IMR-90 (cell line): ENCODE measurements around the gene KIF21A. TPM values are rescaled to one million over a fixed set of nuclear protein-coding genes. Genes with fewer than 3 reads are reported as not detected.

Source experiments
- ATAC-seq: fragments of 200-7000 bp; cut with Tn5 transposase; 2 replicates; pipeline ENCODE4 v1.9.1; 2020; ENCODE audit warnings: low read depth, mild to moderate bottlenecking, moderate library complexity
- BruUV-seq: library from RNA; stranded (reverse); fragments of 400-500 nt; replicated peaks from 2 replicates; lab custom pipeline; 2021; lab: Mats Ljungman, UMichigan
- CTCF ChIA-PET: fragments of 300-600 bp; formaldehyde crosslinking; extraction: SDS; loops from one replicate; lab custom pipeline; 2021; ENCODE audit warnings: antibody characterized with exemption; lab: Yijun Ruan, JAX
- POLR2A ChIA-PET: fragments of 300-600 bp; sonication (Branson Sonifier 250); formaldehyde crosslinking; loops from one replicate; lab custom pipeline; 2022; ENCODE audit warnings: antibody characterized with exemption; ENCODE audit not compliant: unreplicated experiment; lab: Charles Lee
- DNase-seq: peaks from one replicate; pipeline ENCODE4 v3.0.0; 2013
- H2AFZ ChIP-seq: replicated peaks from 2 replicates; pipeline ENCODE3; 2013; ENCODE audit warnings: low read length, mild to moderate bottlenecking; ENCODE audit not compliant: poor library complexity
- H2AK5ac ChIP-seq: 2 replicates; pipeline ENCODE4 v1.6.1; 2013; ENCODE audit warnings: low read depth, low read length, inconsistent platforms
- H2AK9ac ChIP-seq: replicated peaks from 2 replicates; pipeline ENCODE3; 2013; ENCODE audit warnings: mild to moderate bottlenecking, low read depth, low read length, moderate library complexity; ENCODE audit not compliant: poor library complexity
- H2BK120ac ChIP-seq: 2 replicates; pipeline ENCODE4 v1.6.1; 2013; ENCODE audit warnings: low read depth, low read length, inconsistent platforms
- H2BK15ac ChIP-seq: 3 replicates; pipeline ENCODE4 v1.6.1; 2013; ENCODE audit warnings: low read depth, low read length, inconsistent platforms
- H2BK20ac ChIP-seq: 2 replicates; pipeline ENCODE4 v1.6.1; 2013; ENCODE audit warnings: low read depth, mild to moderate bottlenecking, inconsistent platforms, low read length, moderate library complexity
- H2BK5ac ChIP-seq: 2 replicates; pipeline ENCODE4 v1.6.1; 2013; ENCODE audit warnings: mild to moderate bottlenecking, low read depth, low read length, inconsistent platforms; ENCODE audit not compliant: poor library complexity, severe bottlenecking
- H3K14ac ChIP-seq: replicated peaks from 2 replicates; pipeline ENCODE4 v1.6.1; 2013; ENCODE audit warnings: low read depth, low read length, inconsistent platforms
- H3K18ac ChIP-seq: 2 replicates; pipeline ENCODE4 v1.6.1; 2013; ENCODE audit warnings: low read depth, low read length, control low read depth
- H3K23ac ChIP-seq: 2 replicates; pipeline ENCODE4 v1.6.1; 2013; ENCODE audit warnings: low read depth, low read length, inconsistent platforms
- H3K27ac ChIP-seq: 2 replicates; pipeline ENCODE4 v1.5.1; 2013; ENCODE audit warnings: mild to moderate bottlenecking, control low read depth, low read length; ENCODE audit not compliant: insufficient read depth
- H3K27me3 ChIP-seq: 2 replicates; pipeline ENCODE4 v1.6.1; 2013; ENCODE audit warnings: low read length; ENCODE audit not compliant: control insufficient read depth, insufficient read depth
- H3K36me3 ChIP-seq: 2 replicates; pipeline ENCODE4 v1.6.1; 2013; ENCODE audit warnings: low read length, mixed read lengths; ENCODE audit not compliant: control insufficient read depth, insufficient read depth
- H3K4ac ChIP-seq: 2 replicates; pipeline ENCODE4 v1.6.1; 2013; ENCODE audit warnings: low read depth, low read length, inconsistent platforms
- H3K4me1 ChIP-seq: 2 replicates; pipeline ENCODE4 v1.6.1; 2013; ENCODE audit warnings: low read length, mixed read lengths; ENCODE audit not compliant: control insufficient read depth, insufficient read depth
- H3K4me2 ChIP-seq: 2 replicates; pipeline ENCODE4 v1.6.1; 2013; ENCODE audit warnings: low read depth, mild to moderate bottlenecking, control low read depth, low read length, moderate library complexity
- H3K4me3 ChIP-seq: 2 replicates; pipeline ENCODE4 v1.5.1; 2013; ENCODE audit warnings: low read depth, mild to moderate bottlenecking, control low read depth, low read length, moderate library complexity; ENCODE audit not compliant: insufficient read depth
- H3K56ac ChIP-seq: 2 replicates; pipeline ENCODE4 v1.6.1; 2013; ENCODE audit warnings: low read length, inconsistent platforms; ENCODE audit not compliant: insufficient read depth; ENCODE audit errors: extremely low read depth
- H3K79me1 ChIP-seq, 2 experiments: 2 replicates each; pipeline ENCODE4 v1.6.1; 2013; ENCODE audit warnings: low read length in 2 of 2, inconsistent platforms in 1 of 2, low read depth in 1 of 2
- H3K9ac ChIP-seq: 2 replicates; pipeline ENCODE4 v1.6.1; 2013; ENCODE audit warnings: low read depth, low read length, control low read depth
- H3K9me1 ChIP-seq: 2 replicates; pipeline ENCODE4 v1.6.1; 2013; ENCODE audit warnings: low read length, inconsistent platforms; ENCODE audit not compliant: insufficient read depth
- H3K9me3 ChIP-seq: 2 replicates; pipeline ENCODE4 v1.6.1; 2013; ENCODE audit warnings: low read length; ENCODE audit not compliant: control insufficient read depth, insufficient read depth
- H4K20me1 ChIP-seq: 2 replicates; pipeline ENCODE4 v1.6.1; 2013; ENCODE audit warnings: low read length, inconsistent platforms; ENCODE audit not compliant: insufficient read depth
- H4K5ac ChIP-seq: 2 replicates; pipeline ENCODE4 v1.6.1; 2013; ENCODE audit warnings: mild to moderate bottlenecking, low read depth, low read length, control low read depth
- H4K8ac ChIP-seq, 2 experiments: 2 replicates each; pipeline ENCODE4 v1.6.1; 2013; ENCODE audit warnings: low read depth in 2 of 2, low read length in 2 of 2, control low read depth in 1 of 2, inconsistent platforms in 1 of 2
- H4K91ac ChIP-seq: 2 replicates; pipeline ENCODE4 v1.6.1; 2013; ENCODE audit warnings: low read depth, low read length, inconsistent platforms; ENCODE audit not compliant: insufficient read depth
- FOS ChIP-seq: fragments of 150-350 bp; IDR thresholded peaks from 2 replicates; pipeline ENCODE4 v1.6.1; 2016; ENCODE audit warnings: low read depth, low read length
- NFE2L2 ChIP-seq: fragments of 150-350 bp; IDR thresholded peaks from 2 replicates; pipeline ENCODE4 v1.6.1; 2016; ENCODE audit warnings: low read depth, mild to moderate bottlenecking, low read length
- RAD21 ChIP-seq: IDR thresholded peaks from 2 replicates; pipeline ENCODE4 v1.6.1; 2012; ENCODE audit warnings: low read length, improper control_type of control experiment
- RCOR1 ChIP-seq: IDR thresholded peaks from 2 replicates; pipeline ENCODE4 v1.6.1; 2012; ENCODE audit warnings: mild to moderate bottlenecking, low read length, improper control_type of control experiment; ENCODE audit not compliant: insufficient replicate concordance
- RFX5 ChIP-seq: IDR thresholded peaks from 2 replicates; pipeline ENCODE4 v1.8.0; 2012; ENCODE audit warnings: low read depth, mild to moderate bottlenecking, low read length, moderate library complexity
- WGBS, 2 experiments: methylation state at CpG; one replicate each; pipeline versions ENCODE4 v1.1.5 to v1.1.7; 2013; ENCODE audit warnings: missing lambda C conversion rate in 2 of 2; ENCODE audit not compliant: insufficient read length in 1 of 2; ENCODE audit errors: extremely low coverage in 2 of 2; 5-methylcytosine and 5-hydroxymethylcytosine counted together
- dilution Hi-C: fragments of 300-500 bp; cut with HindIII; formaldehyde crosslinking; loops from one replicate; pipeline ENCODE4 v1.14.3; 2018; ENCODE audit warnings: low sequenced_read_pairs; ENCODE audit not compliant: unreplicated experiment
- in situ Hi-C: fragments of 300-500 bp; cut with MboI; formaldehyde crosslinking; loops from 3 replicates; pipeline ENCODE4 v1.14.3; 2019; ENCODE audit warnings: low sequenced_read_pairs, inconsistent platforms, mixed read lengths
- intact Hi-C: fragments of 100-400 bp; cut with micrococcal nuclease; formaldehyde crosslinking; loops from 2 replicates; pipeline ENCODE4 v1.10.0; 2022
- polyA plus RNA-seq, 3 experiments: library from polyadenylated mRNA; depleted of rRNA; stranded (reverse); fragments of >200 nt; gene quantifications; 2 replicates each; pipeline ENCODE4 v1.2.3, GENCODE V29; 2012; ENCODE audit warnings: low replicate concordance in 1 of 3
- total RNA-seq: library from RNA; depleted of rRNA; stranded (reverse); fragments of >200 nt; gene quantifications from 2 replicates; pipeline ENCODE4 v1.2.3, GENCODE V29; 2012
- TF ChIP-seq, protein P1 (sequence below): conservative IDR thresholded peaks from 2 replicates; pipeline ENCODE4 v1.5.1; 2012; ENCODE audit warnings: mild to moderate bottlenecking, low read depth, low read length, improper control_type of control experiment

The KIF21A gene
- total and polyA plus RNA-seq, 2 of the 4 experiments (the other 2 are of a cell fraction), result 0.38 to 1.1 TPM

DNA sequence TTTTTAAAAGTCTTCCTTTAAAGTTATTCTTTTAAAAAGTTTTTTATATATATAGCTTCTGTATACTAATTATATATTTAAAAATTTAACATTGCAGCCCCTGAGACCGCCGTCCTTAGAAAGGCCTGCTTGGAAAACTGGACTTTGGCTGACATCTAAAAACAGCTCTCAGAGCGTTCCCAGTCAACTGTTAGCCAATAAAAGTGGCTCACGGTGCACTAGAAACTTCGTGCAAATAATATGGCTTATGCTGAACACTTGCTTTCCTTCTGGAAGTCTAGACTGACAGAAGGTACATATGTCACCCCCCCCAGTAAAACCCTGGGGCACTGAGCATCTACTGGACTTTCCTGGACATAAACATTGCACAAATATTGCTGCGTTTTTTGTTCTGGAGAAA, 115.0 kb downstream of the KIF21A start:
- Histone ChIP-seq H2BK15ac (no peak overlapping the region), H3K27me3 (no peaks in the 10 kb centered on the region), H2BK5ac (no peak overlapping the region), H3K27ac (no peak overlapping the region), H3K36me3 (no peaks in the 10 kb centered on the region), H3K18ac (no peak overlapping the region), H2AFZ (no peak overlapping the region), H3K4me2 (no peak overlapping the region), H2BK20ac (no peak overlapping the region), H3K4me3 (no peak overlapping the region), H2BK120ac (no peak overlapping the region), H4K5ac (no peak overlapping the region), H3K9ac (no peak overlapping the region), H4K20me1 (no peaks in the 10 kb centered on the region), H3K4ac (no peak overlapping the region), H3K9me3 (0 out of 2 replicates have a peak, but pooled peaks cover 2% of the 10 kb centered on the region), H3K14ac (no peak overlapping the region), H3K4me1 (no peaks in the 10 kb centered on the region), H4K91ac (no peak overlapping the region), H3K9me1 (no peaks in the 10 kb centered on the region), H3K56ac (no peak overlapping the region), H3K23ac (no peak overlapping the region), H2AK5ac (no peak overlapping the region), H4K8ac (no peak overlapping the region), H3K79me1 (no peaks in the 10 kb centered on the region), H2AK9ac (no peak overlapping the region)
- TF ChIP-seq RCOR1, result no peak
- no peak for TF ChIP-seq RAD21
- TF ChIP-seq, protein P1, sequence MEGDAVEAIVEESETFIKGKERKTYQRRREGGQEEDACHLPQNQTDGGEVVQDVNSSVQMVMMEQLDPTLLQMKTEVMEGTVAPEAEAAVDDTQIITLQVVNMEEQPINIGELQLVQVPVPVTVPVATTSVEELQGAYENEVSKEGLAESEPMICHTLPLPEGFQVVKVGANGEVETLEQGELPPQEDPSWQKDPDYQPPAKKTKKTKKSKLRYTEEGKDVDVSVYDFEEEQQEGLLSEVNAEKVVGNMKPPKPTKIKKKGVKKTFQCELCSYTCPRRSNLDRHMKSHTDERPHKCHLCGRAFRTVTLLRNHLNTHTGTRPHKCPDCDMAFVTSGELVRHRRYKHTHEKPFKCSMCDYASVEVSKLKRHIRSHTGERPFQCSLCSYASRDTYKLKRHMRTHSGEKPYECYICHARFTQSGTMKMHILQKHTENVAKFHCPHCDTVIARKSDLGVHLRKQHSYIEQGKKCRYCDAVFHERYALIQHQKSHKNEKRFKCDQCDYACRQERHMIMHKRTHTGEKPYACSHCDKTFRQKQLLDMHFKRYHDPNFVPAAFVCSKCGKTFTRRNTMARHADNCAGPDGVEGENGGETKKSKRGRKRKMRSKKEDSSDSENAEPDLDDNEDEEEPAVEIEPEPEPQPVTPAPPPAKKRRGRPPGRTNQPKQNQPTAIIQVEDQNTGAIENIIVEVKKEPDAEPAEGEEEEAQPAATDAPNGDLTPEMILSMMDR, result no peak
- no peak for TF ChIP-seq FOS
- no peak for TF ChIP-seq RFX5
- TF ChIP-seq NFE2L2, result no peak
- ChIA-PET CTCF (interaction anchor here (0.9 kb wide), 1 partner anchor 10 kb away, joined by 3 read pairs; no protein-coding TSS in a partner anchor), POLR2A (no interaction called here)
- in situ Hi-C loops, result no loop called here
- BruUV-seq, result no TSS peak
- dilution Hi-C loops, result no loop called here
- ATAC-seq (no peak), DNase-seq (no peak)
- intact Hi-C loops, result loop anchor here (10.0 kb wide), 1 partner anchor 297 kb away; a partner anchor contains a TSS
- WGBS, 2 experiments, result no CpG with 5 or more reads among the region's 6 CpGs
